ENCODE measurements around the gene MYO5B.

MYO5B gene

GRCh38 chr18:49874238-49874637 lies 320.7 kb downstream of the MYO5B start:
- peaks cover 0 to 12% (median 5%) of the 10 kb centered on the region in 5 experiments for H3K27me3 ChIP-seq (replicated peaks in 2 of 5; ENCODE audit: control insufficient read depth in 4 of 5, insufficient read depth in 5 of 5, low read length in 4 of 5)
- no peak overlapping the region for H3K27ac ChIP-seq (ENCODE audit: insufficient read depth in 1 of 2, low read depth in 1 of 2, low read length in 2 of 2, poor library complexity in 1 of 2, severe bottlenecking in 2 of 2)
- H3K36me3 ChIP-seq (ENCODE audit: control insufficient read depth in 4 of 4, insufficient read depth in 4 of 4, low read length in 3 of 4) = no peaks in the 10 kb centered on the region
- H3K4me1 ChIP-seq (ENCODE audit: control extremely low read depth in 1 of 4, control insufficient read depth in 4 of 4, insufficient read depth in 4 of 4, low read length in 3 of 4) = no peaks in the 10 kb centered on the region
- ChIA-PET CTCF (no interaction called here), POLR2A (no interaction called here)
- WGBS (ENCODE audit: insufficient coverage) = 100% methylated on average over 1 of the region's 2 CpGs
- no peaks in the 10 kb centered on the region for H3K9me3 ChIP-seq (ENCODE audit: control extremely low read depth in 1 of 5, control insufficient read depth in 4 of 5, insufficient read depth in 2 of 5, low read depth in 1 of 5, low read length in 4 of 5)
- H3K4me3 ChIP-seq (ENCODE audit: control insufficient read depth in 1 of 7, extremely low read depth in 1 of 7, insufficient read depth in 4 of 7, low read depth in 2 of 7, low read length in 6 of 7) = no peak overlapping the region
- DNase-seq = no peak

- 88% methylated on average over 6 of the region's 6 CpGs for WGBS (ENCODE audit: insufficient coverage)
- Histone ChIP-seq H3K27ac (ENCODE audit: insufficient read depth in 1 of 2, low read depth in 1 of 2, low read length in 2 of 2, poor library complexity in 1 of 2, severe bottlenecking in 2 of 2) (no peak overlapping the region), H3K4me3 (ENCODE audit: control insufficient read depth in 1 of 7, extremely low read depth in 1 of 7, insufficient read depth in 4 of 7, low read depth in 2 of 7, low read length in 6 of 7) (no peak overlapping the region), H3K27me3 (replicated peaks in 2 of 5; ENCODE audit: control insufficient read depth in 4 of 5, insufficient read depth in 5 of 5, low read length in 4 of 5) (peaks cover 0 to 8% (median 0%) of the 10 kb centered on the region in 5 experiments), H3K4me1 (ENCODE audit: control extremely low read depth in 1 of 4, control insufficient read depth in 4 of 4, insufficient read depth in 4 of 4, low read length in 3 of 4) (no peaks in the 10 kb centered on the region), H3K9me3 (ENCODE audit: control extremely low read depth in 1 of 5, control insufficient read depth in 4 of 5, insufficient read depth in 2 of 5, low read depth in 1 of 5, low read length in 4 of 5) (no peaks in the 10 kb centered on the region), H3K36me3 (ENCODE audit: control insufficient read depth in 4 of 4, insufficient read depth in 4 of 4, low read length in 3 of 4) (no peaks in the 10 kb centered on the region)
- CTCF ChIA-PET = interaction anchor here (1.5 kb wide), 1 partner anchor 9 kb away, joined by 5 read pairs; no protein-coding TSS in a partner anchor
- POLR2A ChIA-PET = no interaction called here
- no peak for DNase-seq
These were observed 325.6 kb downstream of the MYO5B start for GRCh38 chr18:49869354-49869753.

- POLR2A ChIA-PET = no interaction called here
These were observed 328.3 kb downstream of the MYO5B start for GRCh38 chr18:49866680-49867079.

GRCh38 chr18:49865401-49865800 lies 329.5 kb downstream of the MYO5B start:
- no peak for DNase-seq
- no peaks in the 10 kb centered on the region for H3K9me3 ChIP-seq (ENCODE audit: control extremely low read depth in 1 of 5, control insufficient read depth in 4 of 5, insufficient read depth in 2 of 5, low read depth in 1 of 5, low read length in 4 of 5)
- H3K4me3 ChIP-seq (ENCODE audit: control insufficient read depth in 1 of 7, extremely low read depth in 1 of 7, insufficient read depth in 4 of 7, low read depth in 2 of 7, low read length in 6 of 7) = no peak overlapping the region
- H3K27me3 ChIP-seq (replicated peaks in 2 of 5; ENCODE audit: control insufficient read depth in 4 of 5, insufficient read depth in 5 of 5, low read length in 4 of 5) = peaks cover 0 to 7% (median 0%) of the 10 kb centered on the region in 5 experiments
- POLR2A ChIA-PET = no interaction called here
- H3K27ac ChIP-seq (ENCODE audit: insufficient read depth in 1 of 2, low read depth in 1 of 2, low read length in 2 of 2, poor library complexity in 1 of 2, severe bottlenecking in 2 of 2) = no peak overlapping the region
- H3K36me3 ChIP-seq (ENCODE audit: control insufficient read depth in 4 of 4, insufficient read depth in 4 of 4, low read length in 3 of 4) = no peaks in the 10 kb centered on the region
- CTCF ChIA-PET = interaction anchor here (1.7 kb wide), 1 partner anchor 8 kb away, joined by 4 read pairs; no protein-coding TSS in a partner anchor
- WGBS (ENCODE audit: insufficient coverage) = 24% methylated on average over 2 of the region's 2 CpGs
- no peaks in the 10 kb centered on the region for H3K4me1 ChIP-seq (ENCODE audit: control extremely low read depth in 1 of 4, control insufficient read depth in 4 of 4, insufficient read depth in 4 of 4, low read length in 3 of 4)

More at GRCh38 chr18:49866680-49867079, 328.3 kb downstream of the MYO5B start:
- H3K9me3 ChIP-seq (ENCODE audit: control extremely low read depth in 1 of 5, control insufficient read depth in 4 of 5, insufficient read depth in 2 of 5, low read depth in 1 of 5, low read length in 4 of 5) = no peaks in the 10 kb centered on the region
- CTCF ChIA-PET = interaction anchor here (1.0 to 1.7 kb wide), 4 partner anchors 8 to 307 kb away, joined by 3 to 8 read pairs (median 4); no protein-coding TSS in a partner anchor
- peaks cover 0 to 7% (median 0%) of the 10 kb centered on the region in 5 experiments for H3K27me3 ChIP-seq (replicated peaks in 2 of 5; ENCODE audit: control insufficient read depth in 4 of 5, insufficient read depth in 5 of 5, low read length in 4 of 5)
- H3K36me3 ChIP-seq (ENCODE audit: control insufficient read depth in 4 of 4, insufficient read depth in 4 of 4, low read length in 3 of 4) = no peaks in the 10 kb centered on the region
- H3K27ac ChIP-seq (ENCODE audit: insufficient read depth in 1 of 2, low read depth in 1 of 2, low read length in 2 of 2, poor library complexity in 1 of 2, severe bottlenecking in 2 of 2) = no peak overlapping the region
- no peak overlapping the region for H3K4me3 ChIP-seq (ENCODE audit: control insufficient read depth in 1 of 7, extremely low read depth in 1 of 7, insufficient read depth in 4 of 7, low read depth in 2 of 7, low read length in 6 of 7)
- no peak for DNase-seq
- no peaks in the 10 kb centered on the region for H3K4me1 ChIP-seq (ENCODE audit: control extremely low read depth in 1 of 4, control insufficient read depth in 4 of 4, insufficient read depth in 4 of 4, low read length in 3 of 4)
- WGBS (ENCODE audit: insufficient coverage) = 94% methylated on average over 1 of the region's 1 CpG

- no peak overlapping the region for H3K4me3 ChIP-seq (ENCODE audit: control insufficient read depth in 1 of 7, extremely low read depth in 1 of 7, insufficient read depth in 4 of 7, low read depth in 2 of 7, low read length in 6 of 7)
- no peaks in the 10 kb centered on the region for H3K36me3 ChIP-seq (ENCODE audit: control insufficient read depth in 4 of 4, insufficient read depth in 4 of 4, low read length in 3 of 4)
- no peak overlapping the region for H3K27ac ChIP-seq (ENCODE audit: insufficient read depth in 1 of 2, low read depth in 1 of 2, low read length in 2 of 2, poor library complexity in 1 of 2, severe bottlenecking in 2 of 2)
- no peak for DNase-seq
- no peaks in the 10 kb centered on the region for H3K4me1 ChIP-seq (ENCODE audit: control extremely low read depth in 1 of 4, control insufficient read depth in 4 of 4, insufficient read depth in 4 of 4, low read length in 3 of 4)
- 94% methylated on average over 25 of the region's 26 CpGs for WGBS (ENCODE audit: insufficient coverage)
- H3K27me3 ChIP-seq (replicated peaks in 2 of 5; ENCODE audit: control insufficient read depth in 4 of 5, insufficient read depth in 5 of 5, low read length in 4 of 5) = peaks cover 0 to 5% (median 0%) of the 10 kb centered on the region in 5 experiments
- ChIA-PET POLR2A (no interaction called here), CTCF (interaction anchor here (1.2 to 1.4 kb wide), 2 partner anchors 305 to 349 kb away, joined by 3 to 5 read pairs; no protein-coding TSS in a partner anchor)
- H3K9me3 ChIP-seq (ENCODE audit: control extremely low read depth in 1 of 5, control insufficient read depth in 4 of 5, insufficient read depth in 2 of 5, low read depth in 1 of 5, low read length in 4 of 5) = no peaks in the 10 kb centered on the region
These were observed 331.0 kb downstream of the MYO5B start for GRCh38 chr18:49863769-49864621.

- H3K4me3 ChIP-seq (ENCODE audit: control insufficient read depth in 1 of 7, extremely low read depth in 1 of 7, insufficient read depth in 4 of 7, low read depth in 2 of 7, low read length in 6 of 7) = no peak overlapping the region
- peaks cover 0 to 2% (median 0%) of the 10 kb centered on the region in 5 experiments for H3K27me3 ChIP-seq (replicated peaks in 2 of 5; ENCODE audit: control insufficient read depth in 4 of 5, insufficient read depth in 5 of 5, low read length in 4 of 5)
- H3K27ac ChIP-seq (ENCODE audit: insufficient read depth in 1 of 2, low read depth in 1 of 2, low read length in 2 of 2, poor library complexity in 1 of 2, severe bottlenecking in 2 of 2) = no peak overlapping the region
- no peaks in the 10 kb centered on the region for H3K4me1 ChIP-seq (ENCODE audit: control extremely low read depth in 1 of 4, control insufficient read depth in 4 of 4, insufficient read depth in 4 of 4, low read length in 3 of 4)
- no peaks in the 10 kb centered on the region for H3K36me3 ChIP-seq (ENCODE audit: control insufficient read depth in 4 of 4, insufficient read depth in 4 of 4, low read length in 3 of 4)
- DNase-seq = no peak
- POLR2A ChIA-PET = no interaction called here
- WGBS (ENCODE audit: insufficient coverage) = 93% methylated on average over 12 of the region's 13 CpGs
- CTCF ChIA-PET = interaction anchor here (0.6 to 6.0 kb wide), 6 partner anchors 11 to 1337 kb away, joined by 3 to 42 read pairs (median 4); no protein-coding TSS in a partner anchor
- H3K9me3 ChIP-seq (ENCODE audit: control extremely low read depth in 1 of 5, control insufficient read depth in 4 of 5, insufficient read depth in 2 of 5, low read depth in 1 of 5, low read length in 4 of 5) = no peaks in the 10 kb centered on the region
These were observed 332.1 kb downstream of the MYO5B start for GRCh38 chr18:49862656-49863385.
